Fibroblast of lung (primary cell): ENCODE data around the gene NDUFS2. TPM values are rescaled to one million over a fixed set of nuclear protein-coding genes. Genes with fewer than 3 reads are reported as not detected.

Source experiments
- DNase-seq, 2 donors: peaks; one replicate each; pipeline versions ENCODE4 v3.0.0 to v3.0.0-alpha.2; 2010; ENCODE audit warnings: low read depth in 2 of 2
- H2AFZ ChIP-seq: 2 replicates; pipeline ENCODE4 v1.5.1; 2012; ENCODE audit warnings: low read length, control low read depth, inconsistent platforms
- H3K27ac ChIP-seq: 2 replicates; pipeline ENCODE4 v1.5.1; 2011; ENCODE audit warnings: low read length, control low read depth; ENCODE audit not compliant: insufficient read depth
- H3K27me3 ChIP-seq: 2 replicates; pipeline ENCODE4 v1.5.1; 2011; ENCODE audit warnings: mild to moderate bottlenecking, low read length; ENCODE audit not compliant: control insufficient read depth, insufficient read depth
- H3K36me3 ChIP-seq: 2 replicates; pipeline ENCODE4 v1.5.1; 2011; ENCODE audit warnings: low read length; ENCODE audit not compliant: control insufficient read depth, insufficient read depth
- H3K4me1 ChIP-seq: 2 replicates; pipeline ENCODE4 v1.5.1; 2011; ENCODE audit warnings: low read length; ENCODE audit not compliant: control insufficient read depth, insufficient read depth; ENCODE audit errors: extremely low read depth
- H3K4me2 ChIP-seq: 2 replicates; pipeline ENCODE4 v1.5.1; 2011; ENCODE audit warnings: low read length, control low read depth; ENCODE audit not compliant: insufficient read depth; ENCODE audit errors: extremely low read depth
- H3K4me3 ChIP-seq, 4 experiments: fragments of 200-600 bp in 1 of 4; sonication (generic) in 1 of 4; replicated peaks in 1 of 4; 2 replicates each; pipeline ENCODE4 v1.5.1; 2011 to 2016; ENCODE audit warnings: low read length in 4 of 4, low read depth in 3 of 4, mild to moderate bottlenecking in 3 of 4, control low read depth in 2 of 4, inconsistent platforms in 1 of 4, mixed read lengths in 1 of 4; ENCODE audit not compliant: insufficient read depth in 1 of 4; ENCODE audit errors: control extremely low read depth in 1 of 4
- H3K79me2 ChIP-seq: 2 replicates; pipeline ENCODE4 v1.5.1; 2012; ENCODE audit warnings: mild to moderate bottlenecking, low read length, inconsistent platforms; ENCODE audit not compliant: control insufficient read depth, insufficient read depth
- H3K9ac ChIP-seq: 2 replicates; pipeline ENCODE4 v1.5.1; 2011; ENCODE audit warnings: mild to moderate bottlenecking, low read length, control low read depth; ENCODE audit not compliant: insufficient read depth
- H3K9me3 ChIP-seq: 2 replicates; pipeline ENCODE4 v1.5.1; 2012; ENCODE audit warnings: low read depth, low read length; ENCODE audit not compliant: control insufficient read depth, insufficient read depth
- H4K20me1 ChIP-seq: 2 replicates; pipeline ENCODE4 v1.5.1; 2011; ENCODE audit warnings: low read length; ENCODE audit not compliant: control insufficient read depth, insufficient read depth; ENCODE audit errors: extremely low read depth
- CTCF ChIP-seq, 2 donors: IDR thresholded peaks in 1 of 2; conservative IDR thresholded peaks in 1 of 2; 1 replicate in 1 of 2; 2 replicates in 1 of 2; pipeline ENCODE4 v1.5.1; 2011 to 2012; ENCODE audit warnings: low read length in 2 of 2, control low read depth in 1 of 2, inconsistent platforms in 1 of 2, low read depth in 1 of 2, mild to moderate bottlenecking in 1 of 2
- EZH2 ChIP-seq: IDR thresholded peaks from 2 replicates; pipeline ENCODE4 v1.5.1; 2012; ENCODE audit warnings: low read length, control low read depth, mild to moderate bottlenecking; ENCODE audit errors: missing control alignments
- polyA minus RNA-seq: library from RNA; depleted of rRNA, polyadenylated mRNA; stranded (reverse); fragments of >200 nt; gene quantifications from 2 replicates; pipeline ENCODE4 v1.2.3, GENCODE V29; 2011; ENCODE audit warnings: low replicate concordance
- polyA plus RNA-seq, 2 donors: library from polyadenylated mRNA; depleted of rRNA in 1 of 2; stranded (reverse) in 1 of 2; unstranded in 1 of 2; fragments of >200 nt; gene quantifications; 2 replicates each; pipeline ENCODE4 v1.2.1, GENCODE V29; 2011 to 2012; ENCODE audit warnings: missing spikeins in 1 of 2
- total RNA-seq: library from RNA; depleted of rRNA; stranded (reverse); fragments of >200 nt; gene quantifications from 2 replicates; pipeline ENCODE4 v1.2.1, GENCODE V29; 2014

The NDUFS2 gene
- total RNA-seq (142 and 194 TPM in 2 replicates), polyA plus RNA-seq (135 and 141 TPM in 2 replicates), polyA minus RNA-seq (144 and 179 TPM in 2 replicates)
- polyA plus RNA-seq (2012): 104 and 105 TPM in 2 replicates

DNA sequence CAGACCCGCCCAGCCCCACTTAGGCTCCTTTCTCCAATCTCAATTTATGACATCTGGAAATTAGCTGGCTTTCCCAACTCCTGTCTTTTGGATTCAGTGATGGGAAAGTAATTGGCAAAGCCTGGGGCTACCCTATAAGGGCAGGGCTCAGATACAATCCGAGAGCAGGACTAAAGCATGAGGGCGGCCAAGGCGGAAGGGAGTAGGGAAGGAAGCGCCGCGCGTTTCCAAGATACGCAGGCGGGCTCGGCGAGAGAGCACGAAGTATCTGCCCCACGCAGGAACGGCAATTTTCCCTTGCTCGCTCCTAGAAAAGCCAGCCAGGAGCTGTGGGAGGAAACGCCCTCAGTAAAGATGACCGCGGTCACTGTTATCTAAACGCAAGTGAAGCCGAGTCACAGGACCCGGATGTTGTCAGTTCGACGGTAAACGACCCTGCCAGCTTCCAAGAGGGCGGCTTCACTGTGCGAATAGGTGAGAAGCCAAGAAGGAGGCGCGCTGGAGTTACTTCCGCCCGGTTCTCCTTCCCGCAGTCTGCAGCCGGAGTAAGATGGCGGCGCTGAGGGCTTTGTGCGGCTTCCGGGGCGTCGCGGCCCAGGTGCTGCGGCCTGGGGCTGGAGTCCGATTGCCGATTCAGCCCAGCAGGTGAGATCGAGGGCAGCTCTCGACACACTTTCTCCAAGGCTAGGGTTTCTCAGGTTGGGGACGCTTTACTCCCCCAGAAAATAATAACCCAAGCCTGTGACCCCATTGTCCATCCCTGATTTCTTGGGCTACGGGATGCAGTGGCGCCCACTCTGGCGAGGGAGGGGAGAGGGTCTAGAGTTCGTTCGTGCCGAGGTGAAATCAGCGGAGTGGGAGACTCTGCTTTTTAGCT lies at the start of gene NDUFS2:
NDUFS2 (plus strand) TSS at position 532 of the 877 bp plus-strand sequence; CDS start at position 551, 19 bp downstream.
- TF ChIP-seq CTCF (conservative IDR thresholded peaks at IDR 0.05 in 1 of 2, IDR thresholded peaks at IDR 0.05 in 1 of 2; ENCODE audit: low read depth in 1 of 2, low read length in 2 of 2): peak; percentile 8 to 23
- no peak for TF ChIP-seq EZH2
- Histone ChIP-seq H3K9ac (peak within 1 kb of the TSS; percentile 94), H3K79me2 (peaks cover 32% of the 10 kb centered on the region), H3K27me3 (no peaks in the 10 kb centered on the region), H4K20me1 (no peaks in the 10 kb centered on the region), H3K27ac (peak within 1 kb of the TSS; percentile 95), H3K4me2 (peak within 1 kb of the TSS; percentile 97), H3K9me3 (no peaks in the 10 kb centered on the region), H3K4me3 (peak within 1 kb of the TSS; percentile 93 to 100 (median 98)), H3K4me1 (peaks cover 46% of the 10 kb centered on the region), H3K36me3 (peaks cover 2% of the 10 kb centered on the region), H2AFZ (peak within 1 kb of the TSS; percentile 70)
- peak; percentile 99 for DNase-seq

DNA sequence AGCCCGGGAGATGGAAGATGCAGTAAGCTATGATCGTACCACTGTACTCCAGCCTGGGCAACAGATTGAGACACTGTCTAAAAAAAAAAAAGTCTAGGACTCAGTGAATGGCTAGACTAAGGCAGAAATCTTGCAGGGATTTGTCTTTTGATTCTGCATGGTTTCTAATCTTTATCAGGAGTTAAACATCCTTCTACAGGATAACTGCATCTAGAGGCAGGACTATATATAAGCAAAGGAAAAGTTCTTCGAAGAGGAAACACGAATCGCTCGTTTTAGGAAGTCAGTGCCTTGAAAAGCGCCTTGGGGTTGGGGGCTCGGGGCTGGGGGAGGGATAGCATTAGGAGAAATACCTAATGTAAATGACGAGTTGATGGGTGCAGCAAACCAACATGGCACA lies 49.0 kb upstream of the NDUFS2 start:
- H3K36me3 ChIP-seq: peaks cover 8% of the 10 kb centered on the region
- H3K4me3 ChIP-seq: peak overlapping the region; percentile 87 to 99 (median 96)
- no peaks in the 10 kb centered on the region for H3K4me1 ChIP-seq
- H3K27ac ChIP-seq: peak overlapping the region; percentile 100
- no peak overlapping the region for H3K9ac ChIP-seq
- peaks cover 1% of the 10 kb centered on the region for H3K79me2 ChIP-seq
- peak overlapping the region; percentile 28 for H3K4me2 ChIP-seq
- DNase-seq: no peak
- no peaks in the 10 kb centered on the region for H4K20me1 ChIP-seq
- H2AFZ ChIP-seq: peak overlapping the region; percentile 40
- no peak for TF ChIP-seq EZH2
- H3K27me3 ChIP-seq: no peaks in the 10 kb centered on the region
- H3K9me3 ChIP-seq: no peaks in the 10 kb centered on the region

- H3K4me3 ChIP-seq: peak within 1 kb of the TSS; percentile 87 to 99 (median 96)
- H3K27me3 ChIP-seq: no peaks in the 10 kb centered on the region
- H3K9me3 ChIP-seq: no peaks in the 10 kb centered on the region
- H2AFZ ChIP-seq: peak within 1 kb of the TSS; percentile 99
- peak within 1 kb of the TSS; percentile 83 for H3K4me2 ChIP-seq
- no peaks in the 10 kb centered on the region for H4K20me1 ChIP-seq
- peak within 1 kb of the TSS; percentile 100 for H3K27ac ChIP-seq
- H3K79me2 ChIP-seq: peaks cover 1% of the 10 kb centered on the region
- H3K4me1 ChIP-seq: no peaks in the 10 kb centered on the region
- peaks cover 8% of the 10 kb centered on the region for H3K36me3 ChIP-seq
- peak within 1 kb of the TSS; percentile 99 for H3K9ac ChIP-seq
- DNase-seq: peak; percentile 92 to 94
- TF ChIP-seq EZH2 (no peak), CTCF (conservative IDR thresholded peaks at IDR 0.05 in 1 of 2, IDR thresholded peaks at IDR 0.05 in 1 of 2; ENCODE audit: low read depth in 1 of 2, low read length in 2 of 2) (no peak)
Observed at GRCh38 chr1:161153682-161154337, 48.4 kb upstream of the NDUFS2 start, which contains the start of gene UFC1. UFC1 (plus strand) TSS chr1:161153978; CDS start chr1:161153998, 20 bp downstream.
